ENCODE measurements around the gene TRPC1.

Gene TRPC1

DNA sequence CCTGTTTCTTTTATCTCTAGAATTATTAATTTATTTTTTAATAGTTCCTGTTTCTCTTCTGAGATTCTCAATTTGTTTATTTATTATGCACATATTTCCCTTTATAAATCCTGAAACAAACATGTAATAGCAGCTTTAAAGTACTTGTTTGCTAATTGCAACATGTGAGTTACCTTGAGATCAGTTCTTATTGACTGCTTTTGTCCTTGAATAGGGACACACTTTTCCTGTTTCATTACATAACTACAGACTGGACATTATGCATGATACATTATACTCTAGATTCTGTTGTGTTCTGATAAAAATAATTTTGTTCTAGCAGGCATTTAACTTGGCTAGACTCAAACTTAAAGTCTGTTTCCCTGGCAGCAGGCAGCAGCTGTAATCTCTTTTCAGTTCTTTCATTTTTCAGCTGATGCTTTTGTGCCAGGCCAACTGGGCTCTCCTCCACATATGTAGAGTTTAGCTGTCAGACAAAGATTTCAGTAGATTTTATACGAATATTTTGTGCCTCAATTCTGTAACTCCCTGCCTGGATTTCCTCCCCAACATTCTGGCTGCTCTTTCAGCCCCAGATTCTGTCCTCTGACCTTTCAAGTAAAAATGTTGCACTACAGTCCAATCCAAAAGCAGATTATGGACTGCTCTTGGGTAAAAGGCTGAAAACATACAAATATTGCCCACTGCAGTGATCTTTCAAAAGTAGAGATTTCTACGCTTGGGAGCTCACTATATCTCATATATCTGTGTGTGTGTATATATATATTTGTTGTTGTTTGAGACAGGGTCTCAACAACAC lies 123.1 kb downstream of the TRPC1 start:
- DNase-seq = no peak

- DNase-seq = no peak
These were observed 125.3 kb downstream of the TRPC1 start for GRCh38 chr3:142849148-142849547.

DNA sequence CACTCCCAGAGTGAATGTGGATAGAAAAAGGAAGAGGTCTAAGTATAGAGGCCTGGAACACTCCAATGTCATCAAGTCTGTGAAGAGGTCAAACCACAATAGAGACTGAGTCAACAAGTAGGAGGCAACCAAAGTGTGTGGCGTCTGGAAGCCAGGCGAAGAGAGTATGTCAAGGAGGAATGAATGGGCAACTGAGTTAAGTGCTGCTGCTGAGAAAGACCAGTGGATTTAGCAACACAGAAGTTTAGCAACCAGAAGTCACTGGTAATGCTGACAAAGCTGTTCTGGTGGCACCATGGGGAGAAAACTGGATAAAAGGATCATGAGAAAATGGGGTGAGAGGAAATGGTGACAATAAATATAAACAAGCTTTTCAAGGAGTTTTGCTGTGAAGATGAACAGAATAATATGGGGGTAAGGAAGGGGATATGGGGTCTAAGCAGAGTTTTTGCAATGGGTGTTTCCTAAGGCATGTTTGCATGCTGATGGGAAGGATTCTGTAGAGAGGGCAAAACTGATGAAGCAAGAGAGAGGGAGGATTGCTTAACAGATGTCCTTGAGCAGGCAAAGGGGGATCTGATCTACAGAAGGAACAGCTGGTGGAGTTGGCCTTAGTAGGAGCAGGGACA lies 126.7 kb downstream of the TRPC1 start:
- DNase-seq = no peak

DNA sequence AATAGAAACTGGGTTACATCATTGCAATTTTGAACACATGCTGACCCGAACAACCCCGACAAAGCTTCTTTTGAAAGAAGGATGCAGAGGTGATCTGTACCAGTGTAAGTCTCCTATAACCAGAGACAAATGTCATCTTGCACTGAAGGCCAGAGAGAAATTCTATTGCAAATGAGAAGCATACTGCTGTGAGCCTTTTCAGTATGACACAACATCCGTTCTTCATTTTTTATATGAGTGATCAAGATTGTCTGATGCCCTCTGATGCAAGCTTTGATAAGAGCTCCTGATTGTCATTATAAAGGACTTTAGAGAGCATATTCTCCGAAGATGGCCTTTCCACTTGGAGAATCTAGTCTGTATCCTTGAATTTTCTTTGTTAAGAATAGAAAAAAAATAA lies 128.2 kb downstream of the TRPC1 start:
- no peak for DNase-seq

- no peak for DNase-seq
These were observed 129.7 kb downstream of the TRPC1 start for GRCh38 chr3:142853270-142854168.

DNA sequence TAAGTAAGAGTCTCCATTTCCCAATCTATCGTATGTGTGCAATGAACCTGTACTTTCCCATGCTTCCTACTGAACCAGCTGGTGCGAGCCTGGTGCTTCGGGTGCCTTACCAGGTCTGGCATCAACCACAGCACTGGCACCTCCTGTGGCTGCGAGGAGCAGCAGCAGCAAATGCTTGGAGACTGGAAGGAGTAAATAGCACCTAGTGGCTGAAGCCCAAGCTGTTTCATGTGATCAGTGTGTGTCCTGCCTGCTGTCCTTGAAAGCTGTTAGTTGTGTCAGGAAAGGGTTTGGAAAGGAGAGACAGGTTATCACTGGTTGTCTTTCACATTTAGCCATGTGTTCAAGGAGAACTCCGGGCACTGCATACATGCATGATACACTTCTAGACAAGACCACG lies 133.2 kb downstream of the TRPC1 start:
- peak; percentile 86 for DNase-seq

All from NCI-H146 (cell line).